Measurements from ENCODE around the gene OPA3. TPM values are rescaled to one million over a fixed set of nuclear protein-coding genes. Genes with fewer than 3 reads are reported as not detected.
"Not testable (repeated sequence)": the region's sequence is repeated elsewhere in the genome, so short reads cannot be mapped to it uniquely, and the experiment has no call there.

Gene OPA3
- total and polyA plus RNA-seq, 10 donors: 2.8 to 18.4 (median 16.0) TPM

DNA sequence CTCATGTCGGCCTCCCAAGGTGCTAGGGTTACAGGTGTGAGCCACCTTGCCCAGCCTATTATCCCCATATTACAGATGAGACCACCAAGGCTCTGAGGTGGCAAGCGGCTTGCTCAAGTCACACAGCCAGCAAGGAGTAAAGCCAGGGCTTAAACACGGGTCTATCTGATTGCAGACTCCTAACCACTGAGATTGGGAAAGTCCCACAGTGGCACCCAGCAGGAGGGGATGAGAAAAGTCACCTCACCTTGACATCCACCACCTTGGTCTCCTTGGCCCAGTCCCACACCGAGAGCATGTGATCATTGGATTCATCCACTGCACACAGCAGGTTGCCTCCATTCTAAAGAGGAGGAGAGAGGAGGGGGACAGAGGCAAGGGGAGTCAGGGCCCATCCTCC, 45.1 kb upstream of the OPA3 start:
- H3K36me3 ChIP-seq: peaks cover 0 to 87% (median 45%) of the 10 kb centered on the region in 6 donors
- no peak overlapping the region for H3K4me3 ChIP-seq
- H3K4me1 ChIP-seq: peaks cover 0 to 9% (median 3%) of the 10 kb centered on the region in 6 donors
- TF ChIP-seq POLR2A (IDR thresholded peaks at IDR 0.05) (no peak), POLR2AphosphoS5 (IDR thresholded peaks at IDR 0.05) (no peak)
- TF ChIP-seq, protein P1, sequence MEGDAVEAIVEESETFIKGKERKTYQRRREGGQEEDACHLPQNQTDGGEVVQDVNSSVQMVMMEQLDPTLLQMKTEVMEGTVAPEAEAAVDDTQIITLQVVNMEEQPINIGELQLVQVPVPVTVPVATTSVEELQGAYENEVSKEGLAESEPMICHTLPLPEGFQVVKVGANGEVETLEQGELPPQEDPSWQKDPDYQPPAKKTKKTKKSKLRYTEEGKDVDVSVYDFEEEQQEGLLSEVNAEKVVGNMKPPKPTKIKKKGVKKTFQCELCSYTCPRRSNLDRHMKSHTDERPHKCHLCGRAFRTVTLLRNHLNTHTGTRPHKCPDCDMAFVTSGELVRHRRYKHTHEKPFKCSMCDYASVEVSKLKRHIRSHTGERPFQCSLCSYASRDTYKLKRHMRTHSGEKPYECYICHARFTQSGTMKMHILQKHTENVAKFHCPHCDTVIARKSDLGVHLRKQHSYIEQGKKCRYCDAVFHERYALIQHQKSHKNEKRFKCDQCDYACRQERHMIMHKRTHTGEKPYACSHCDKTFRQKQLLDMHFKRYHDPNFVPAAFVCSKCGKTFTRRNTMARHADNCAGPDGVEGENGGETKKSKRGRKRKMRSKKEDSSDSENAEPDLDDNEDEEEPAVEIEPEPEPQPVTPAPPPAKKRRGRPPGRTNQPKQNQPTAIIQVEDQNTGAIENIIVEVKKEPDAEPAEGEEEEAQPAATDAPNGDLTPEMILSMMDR (IDR thresholded peaks at IDR 0.05 in 8 of 11, conservative IDR thresholded peaks at IDR 0.05 in 3 of 11): no peak
- WGBS, 5 donors: 68 to 88% (median 76%) methylated on average over 4 of the region's 4 CpGs
- H3K27me3 ChIP-seq (replicated peaks in 1 of 7): no peaks in the 10 kb centered on the region
- no peaks in the 10 kb centered on the region for H3K9me3 ChIP-seq
- DNase-seq: no peak
- H3K27ac ChIP-seq: no peak overlapping the region
- intact Hi-C loops (cut with DNase I; ENCODE audit: low total_unique reads): no loop called here

DNA sequence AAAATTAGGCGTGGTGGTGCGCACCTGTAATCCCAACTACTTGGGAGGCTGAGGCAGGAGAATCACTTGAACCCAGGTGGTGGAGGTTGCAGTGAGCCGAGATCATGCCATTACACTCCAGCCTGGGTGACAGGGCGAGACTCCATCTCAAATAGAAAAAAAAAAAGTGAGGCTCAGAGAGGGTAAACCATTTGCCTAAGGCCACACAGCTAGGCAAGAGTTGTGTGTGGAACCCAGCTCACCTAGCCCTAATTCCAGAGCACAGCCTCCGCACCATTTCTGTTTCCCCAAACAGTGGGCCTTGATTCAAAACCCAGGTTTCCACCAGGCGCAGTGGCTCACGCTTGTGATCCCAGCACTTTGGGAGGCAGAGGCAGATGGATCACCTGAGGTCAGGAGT, 43.6 kb upstream of the OPA3 start:
- peaks cover 0 to 95% (median 60%) of the 10 kb centered on the region in 6 donors for H3K36me3 ChIP-seq
- H3K27me3 ChIP-seq (replicated peaks in 1 of 7); H3K4me1 ChIP-seq; intact Hi-C loops (cut with DNase I; ENCODE audit: low total_unique reads); DNase-seq; H3K4me3 ChIP-seq; H3K9me3 ChIP-seq; H3K27ac ChIP-seq: not testable (repeated sequence)
- 94 to 98% (median 97%) methylated on average over 7 of the region's 7 CpGs for WGBS, 5 donors

DNA sequence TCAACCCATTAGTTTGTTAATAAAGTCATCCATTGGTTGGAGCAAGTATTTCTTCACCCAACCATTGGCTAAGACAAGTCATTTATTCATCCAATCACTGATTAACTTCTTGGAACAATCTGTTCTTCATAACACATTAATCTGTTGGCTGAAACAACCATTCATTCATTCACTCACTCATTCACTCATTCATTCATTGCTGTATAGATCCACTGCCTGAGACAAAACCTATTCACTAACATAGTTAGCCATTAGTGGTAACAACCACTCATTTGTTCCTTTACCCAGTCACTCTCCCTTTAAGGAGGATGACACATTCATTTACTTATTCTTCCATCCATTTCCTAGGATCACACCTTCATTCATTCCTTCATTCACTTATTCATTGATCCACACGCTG, 39.4 kb upstream of the OPA3 start:
- WGBS, 5 donors: 85 to 100% (median 93%) methylated on average over 1 of the region's 1 CpG
- Histone ChIP-seq H3K27ac (no peak overlapping the region), H3K36me3 (peaks cover 0 to 100% (median 79%) of the 10 kb centered on the region in 6 donors), H3K9me3 (no peaks in the 10 kb centered on the region), H3K4me3 (no peak overlapping the region), H3K27me3 (replicated peaks in 1 of 7) (no peaks in the 10 kb centered on the region), H3K4me1 (no peaks in the 10 kb centered on the region)
- no peak for DNase-seq
- intact Hi-C loops (cut with DNase I; ENCODE audit: low total_unique reads): no loop called here
- no peak for TF ChIP-seq POLR2AphosphoS5 (IDR thresholded peaks at IDR 0.05)
- TF ChIP-seq, protein P1 (IDR thresholded peaks at IDR 0.05 in 8 of 11, conservative IDR thresholded peaks at IDR 0.05 in 3 of 11): no peak
- no peak for TF ChIP-seq POLR2A (IDR thresholded peaks at IDR 0.05)

DNA sequence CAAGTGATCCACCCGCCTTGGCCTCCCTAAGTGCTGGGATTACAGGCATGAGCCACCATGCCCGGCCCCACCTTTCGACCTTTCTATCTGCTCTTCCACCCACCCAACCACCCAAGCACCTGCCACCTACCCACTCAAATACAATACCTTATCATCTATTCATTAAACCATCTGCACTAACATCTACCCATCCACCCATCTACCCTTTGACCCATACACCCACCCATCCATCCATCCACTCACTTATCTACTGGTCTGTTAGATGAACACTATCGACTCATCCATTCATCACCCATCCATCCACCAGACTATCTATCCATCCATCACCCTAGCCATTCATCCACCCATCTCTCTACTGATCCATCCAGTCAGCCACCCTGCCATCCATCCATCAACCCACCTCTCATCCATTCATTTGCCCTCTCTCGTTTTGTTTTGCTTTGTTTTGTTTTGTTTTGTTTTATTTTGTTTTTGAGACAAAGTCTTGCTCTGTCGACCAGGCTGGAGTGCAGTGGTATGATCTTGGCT, 37.4 kb upstream of the OPA3 start:
- H3K9me3 ChIP-seq: no peaks in the 10 kb centered on the region
- 87 to 95% (median 91%) methylated on average over 6 of the region's 6 CpGs for WGBS, 5 donors
- peaks cover 0 to 100% (median 76%) of the 10 kb centered on the region in 6 donors for H3K36me3 ChIP-seq
- TF ChIP-seq, protein P1 (IDR thresholded peaks at IDR 0.05 in 8 of 11, conservative IDR thresholded peaks at IDR 0.05 in 3 of 11): no peak
- TF ChIP-seq POLR2AphosphoS5 (IDR thresholded peaks at IDR 0.05) (no peak), POLR2A (IDR thresholded peaks at IDR 0.05) (no peak)
- no peak overlapping the region for H3K27ac ChIP-seq
- no peak for DNase-seq
- no peaks in the 10 kb centered on the region for H3K4me1 ChIP-seq
- intact Hi-C loops (cut with DNase I; ENCODE audit: low total_unique reads): no loop called here
- no peaks in the 10 kb centered on the region for H3K27me3 ChIP-seq (replicated peaks in 1 of 7)
- no peak overlapping the region for H3K4me3 ChIP-seq

DNA sequence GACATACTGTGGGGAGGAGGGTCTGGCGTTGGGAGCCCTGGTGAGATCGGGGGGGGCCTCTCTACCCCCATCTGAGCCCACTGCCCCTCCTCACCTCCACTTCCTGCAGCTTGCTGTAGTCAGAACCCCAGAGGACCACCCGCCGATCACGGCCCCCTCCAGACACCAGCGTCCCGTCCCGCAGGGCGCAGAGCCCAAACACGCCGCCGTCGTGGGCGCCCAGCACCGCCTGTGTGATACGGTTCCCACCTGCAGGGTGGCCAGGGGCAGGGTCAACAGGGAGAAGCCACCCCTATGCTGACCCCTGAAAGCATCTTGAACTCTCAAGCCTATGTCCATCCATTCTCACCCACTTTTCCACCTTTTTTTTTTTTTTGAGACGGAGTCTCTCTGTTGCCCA, 36.8 kb upstream of the OPA3 start:
- H3K4me1 ChIP-seq: peaks cover 0 to 1% (median 0%) of the 10 kb centered on the region in 6 donors
- H3K27me3 ChIP-seq (replicated peaks in 1 of 7): no peaks in the 10 kb centered on the region
- H3K36me3 ChIP-seq: peaks cover 0 to 100% (median 75%) of the 10 kb centered on the region in 6 donors
- no peaks in the 10 kb centered on the region for H3K9me3 ChIP-seq
- TF ChIP-seq, protein P1 (IDR thresholded peaks at IDR 0.05 in 8 of 11, conservative IDR thresholded peaks at IDR 0.05 in 3 of 11): no peak
- TF ChIP-seq POLR2AphosphoS5 (IDR thresholded peaks at IDR 0.05): peak in 1 of 3 donors; percentile 10
- TF ChIP-seq POLR2A (IDR thresholded peaks at IDR 0.05): no peak
- H3K27ac ChIP-seq: no peak overlapping the region
- no peak overlapping the region for H3K4me3 ChIP-seq
- 91 to 94% (median 93%) methylated on average over 17 of the region's 17 CpGs for WGBS, 5 donors
- intact Hi-C loops (cut with DNase I; ENCODE audit: low total_unique reads): no loop called here
- no peak for DNase-seq

Measured in spleen (tissue), 11 donors.